ENCODE results near the gene CDH10. TPM values are rescaled to one million over a fixed set of nuclear protein-coding genes. Genes with fewer than 3 reads are reported as not detected.

The CDH10 gene
- total RNA-seq, 4 donors from 2014 or later: 0.09 TPM; not detected in 3

DNA sequence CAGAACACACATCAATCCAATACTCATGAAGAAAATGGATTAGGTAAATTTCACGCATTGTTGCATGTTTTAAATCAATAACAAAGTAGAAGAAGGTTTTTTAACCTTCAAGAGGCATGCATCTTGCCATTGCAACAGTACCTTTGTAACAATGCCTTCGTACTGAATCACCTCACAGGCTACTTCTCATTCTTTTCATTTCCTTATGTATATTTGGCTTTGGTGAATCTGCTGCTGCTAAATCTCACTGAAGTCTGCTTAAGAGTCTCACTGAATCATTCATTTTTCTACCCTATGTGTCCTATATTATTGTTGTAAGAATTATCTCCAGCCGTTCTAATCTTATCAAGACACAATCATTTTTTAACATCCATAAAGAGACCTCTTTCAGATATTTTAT is 152.5 kb downstream of the CDH10 start:
- Histone ChIP-seq H3K27me3 (no peaks in the 10 kb centered on the region), H3K4me1 (no peaks in the 10 kb centered on the region), H3K9me3 (no peaks in the 10 kb centered on the region), H3K27ac (no peak overlapping the region), H3K4me3 (no peak overlapping the region), H3K36me3 (no peaks in the 10 kb centered on the region)
- intact Hi-C loops (cut with DNase I): no loop called here
- TF ChIP-seq, protein P1, sequence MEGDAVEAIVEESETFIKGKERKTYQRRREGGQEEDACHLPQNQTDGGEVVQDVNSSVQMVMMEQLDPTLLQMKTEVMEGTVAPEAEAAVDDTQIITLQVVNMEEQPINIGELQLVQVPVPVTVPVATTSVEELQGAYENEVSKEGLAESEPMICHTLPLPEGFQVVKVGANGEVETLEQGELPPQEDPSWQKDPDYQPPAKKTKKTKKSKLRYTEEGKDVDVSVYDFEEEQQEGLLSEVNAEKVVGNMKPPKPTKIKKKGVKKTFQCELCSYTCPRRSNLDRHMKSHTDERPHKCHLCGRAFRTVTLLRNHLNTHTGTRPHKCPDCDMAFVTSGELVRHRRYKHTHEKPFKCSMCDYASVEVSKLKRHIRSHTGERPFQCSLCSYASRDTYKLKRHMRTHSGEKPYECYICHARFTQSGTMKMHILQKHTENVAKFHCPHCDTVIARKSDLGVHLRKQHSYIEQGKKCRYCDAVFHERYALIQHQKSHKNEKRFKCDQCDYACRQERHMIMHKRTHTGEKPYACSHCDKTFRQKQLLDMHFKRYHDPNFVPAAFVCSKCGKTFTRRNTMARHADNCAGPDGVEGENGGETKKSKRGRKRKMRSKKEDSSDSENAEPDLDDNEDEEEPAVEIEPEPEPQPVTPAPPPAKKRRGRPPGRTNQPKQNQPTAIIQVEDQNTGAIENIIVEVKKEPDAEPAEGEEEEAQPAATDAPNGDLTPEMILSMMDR (IDR thresholded peaks at IDR 0.05): no peak
- TF ChIP-seq POLR2A (IDR thresholded peaks at IDR 0.05): no peak
- WGBS, 2 donors: 64 to 76% methylated on average over 3 of the region's 3 CpGs
- no peak for DNase-seq

DNA sequence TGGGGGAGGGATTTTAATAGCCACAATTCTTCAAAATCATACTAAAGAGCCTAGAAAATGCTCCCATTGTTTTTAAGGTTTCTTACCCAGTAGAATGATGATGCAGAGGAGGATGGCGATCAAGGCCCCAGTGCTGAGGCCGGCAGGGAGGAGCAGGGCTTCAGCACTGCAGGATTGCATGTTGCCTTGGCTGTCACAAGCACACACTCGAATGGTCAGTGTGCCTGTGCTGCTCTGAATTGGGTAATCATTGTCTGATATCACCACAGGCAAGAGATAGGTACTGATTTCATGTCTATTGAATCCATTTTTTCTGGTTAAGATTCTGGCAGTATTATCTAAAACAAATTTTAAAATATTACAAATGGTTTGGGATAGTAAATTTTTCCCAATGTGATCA is 153.3 kb downstream of the CDH10 start:
- intact Hi-C loops (cut with DNase I): no loop called here

DNA sequence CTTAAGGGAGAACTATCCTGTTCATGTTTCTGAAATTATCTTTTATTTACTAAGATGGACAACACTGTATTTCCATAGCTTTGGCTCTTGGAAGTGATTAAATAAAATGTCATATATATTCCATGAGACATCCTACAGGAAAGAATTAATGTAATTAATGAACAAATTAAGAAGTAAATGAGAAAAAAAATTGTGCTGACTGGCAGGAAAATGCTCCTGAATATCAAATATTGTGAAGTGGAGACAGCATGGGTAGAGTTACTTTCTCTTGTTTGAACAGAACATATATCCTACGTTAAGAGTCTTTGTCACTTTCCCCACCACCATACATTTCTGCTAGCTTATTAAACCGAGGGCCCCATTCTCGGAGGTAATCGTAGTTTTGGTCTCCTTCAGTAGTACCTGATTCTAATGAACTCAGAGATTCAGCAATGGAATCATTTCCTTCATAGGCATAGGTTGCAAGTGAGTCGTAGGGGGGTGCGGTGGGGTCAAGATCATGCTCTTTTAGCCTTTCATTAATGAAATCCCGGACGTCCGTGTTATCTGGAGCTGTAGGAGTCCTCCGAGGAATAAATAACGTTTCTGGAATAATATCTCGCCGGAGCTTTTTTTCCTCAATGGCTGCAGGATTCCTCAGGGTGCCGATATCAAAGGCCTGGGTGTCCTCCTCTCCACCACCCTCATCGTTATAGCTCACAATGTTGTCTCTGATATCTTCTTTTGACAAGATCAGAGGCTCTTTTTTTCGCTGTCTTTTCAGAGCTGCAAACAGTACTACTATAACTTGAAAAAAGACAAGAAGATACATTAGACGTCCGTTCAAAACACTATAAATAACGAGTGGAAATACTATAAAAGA is 157.2 kb downstream of the CDH10 start:
- Histone ChIP-seq H3K27ac (no peak overlapping the region), H3K36me3 (no peaks in the 10 kb centered on the region), H3K27me3 (no peaks in the 10 kb centered on the region), H3K4me1 (no peaks in the 10 kb centered on the region), H3K9me3 (no peaks in the 10 kb centered on the region), H3K4me3 (no peak overlapping the region)
- 74 to 76% methylated on average over 19 of the region's 19 CpGs for WGBS, 2 donors
- intact Hi-C loops (cut with DNase I): no loop called here
- TF ChIP-seq, protein P1 (IDR thresholded peaks at IDR 0.05): no peak
- TF ChIP-seq POLR2A (IDR thresholded peaks at IDR 0.05): no peak
- no peak for DNase-seq

More for the DNA sequence above, 153.3 kb downstream of the CDH10 start:
- Histone ChIP-seq H3K9me3 (no peaks in the 10 kb centered on the region), H3K4me3 (no peak overlapping the region), H3K36me3 (no peaks in the 10 kb centered on the region), H3K4me1 (no peaks in the 10 kb centered on the region), H3K27ac (no peak overlapping the region), H3K27me3 (no peaks in the 10 kb centered on the region)
- 54 to 78% methylated on average over 3 of the region's 3 CpGs for WGBS, 2 donors
- no peak for TF ChIP-seq POLR2A (IDR thresholded peaks at IDR 0.05)
- TF ChIP-seq, protein P1 (IDR thresholded peaks at IDR 0.05): no peak
- no peak for DNase-seq

DNA sequence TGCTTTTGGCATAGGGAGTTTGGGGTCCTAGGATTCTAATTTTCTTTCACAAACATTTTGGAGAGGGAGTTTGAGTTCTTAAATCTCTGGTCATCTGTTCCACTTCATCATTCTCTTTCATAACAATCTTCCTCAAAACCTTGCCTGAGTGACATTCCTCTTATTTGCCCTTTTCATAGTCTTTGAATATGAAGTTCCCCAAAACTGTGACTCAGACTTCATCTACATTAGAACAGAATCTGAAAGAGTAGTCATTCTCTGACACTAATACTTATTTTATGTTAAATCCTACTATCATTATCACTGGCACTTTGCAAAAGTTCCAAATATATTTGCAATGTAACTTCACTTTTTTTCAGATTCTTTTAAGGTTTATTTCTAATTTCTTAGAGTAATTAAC is 163.8 kb downstream of the CDH10 start:
- Histone ChIP-seq H3K9me3 (peaks cover 0 to 21% (median 3%) of the 10 kb centered on the region in 3 donors), H3K27me3 (no peaks in the 10 kb centered on the region), H3K4me3 (no peak overlapping the region), H3K4me1 (no peaks in the 10 kb centered on the region), H3K36me3 (no peaks in the 10 kb centered on the region), H3K27ac (no peak overlapping the region)
- DNase-seq: no peak
- TF ChIP-seq POLR2A (IDR thresholded peaks at IDR 0.05): no peak
- TF ChIP-seq, protein P1 (IDR thresholded peaks at IDR 0.05): no peak
- intact Hi-C loops (cut with DNase I): no loop called here

DNA sequence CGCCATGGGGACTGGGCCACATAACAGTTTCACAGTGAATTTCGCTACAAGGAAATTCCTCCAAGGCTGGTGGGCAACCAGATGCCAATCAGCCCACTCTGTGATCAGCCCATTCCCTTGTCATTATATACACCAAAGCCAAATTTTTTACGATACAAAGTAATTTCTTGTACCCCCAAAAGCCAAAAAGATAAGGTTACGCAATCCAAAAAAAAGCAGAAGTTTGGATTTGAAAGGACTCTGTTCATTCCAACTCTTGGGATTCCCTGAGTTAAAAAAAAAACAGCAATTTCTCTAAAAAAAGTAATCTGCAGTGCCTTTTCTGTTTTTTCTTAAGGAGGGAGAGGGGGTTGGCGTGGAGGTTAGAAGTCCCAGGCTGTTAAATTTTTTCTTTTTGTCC is 166.8 kb downstream of the CDH10 start:
- no peak overlapping the region for H3K27ac ChIP-seq
- no peaks in the 10 kb centered on the region for H3K36me3 ChIP-seq
- no peak overlapping the region for H3K4me3 ChIP-seq
- H3K27me3 ChIP-seq: no peaks in the 10 kb centered on the region
- TF ChIP-seq POLR2A (IDR thresholded peaks at IDR 0.05): no peak
- WGBS, 2 donors: 62 to 78% methylated on average over 5 of the region's 5 CpGs
- no peaks in the 10 kb centered on the region for H3K4me1 ChIP-seq
- DNase-seq: no peak
- intact Hi-C loops (cut with DNase I): no loop called here
- peaks cover 0 to 21% (median 3%) of the 10 kb centered on the region in 3 donors for H3K9me3 ChIP-seq
